ENCODE results near the gene CDH19. TPM values are rescaled to one million over a fixed set of nuclear protein-coding genes. Genes with fewer than 3 reads are reported as not detected.

CDH19 gene
- total RNA-seq, 1 experiment from 2014 or later: not detected

GRCh38 chr18:66630831-66631230, 26.9 kb upstream of the CDH19 start:
- intact Hi-C loops (cut with micrococcal nuclease): no loop called here
- no peaks in the 10 kb centered on the region for H3K9me2 ChIP-seq (ENCODE audit: insufficient read depth)
- no peak for ATAC-seq
- H3K27me3 ChIP-seq (ENCODE audit: insufficient read depth, low read length): no peaks in the 10 kb centered on the region
- ChIA-PET RAD21 (ENCODE audit: low non-redundant PET in 1 of 2, low total read pairs in 2 of 2, uncharacterized antibody in 2 of 2, unreplicated experiment in 2 of 2) (no interaction called here), POLR2A (no interaction called here), CTCF (no interaction called here)
- no peak overlapping the region for H2AFZ ChIP-seq (ENCODE audit: low read depth, low read length, poor library complexity, severe bottlenecking)
- no peak for DNase-seq (ENCODE audit: low read depth, low spot score)
- no peak overlapping the region for H3K27ac ChIP-seq (ENCODE audit: low read depth, low read length)
- TF ChIP-seq ZFX (IDR thresholded peaks at IDR 0.05) (no peak), POLR2A (IDR thresholded peaks at IDR 0.05; ENCODE audit: borderline replicate concordance, extremely low read depth, insufficient read depth, insufficient read length) (no peak), EZH2 (IDR thresholded peaks at IDR 0.05) (no peak), SP1 (IDR thresholded peaks at IDR 0.05; ENCODE audit: low read depth) (no peak), MAX (IDR thresholded peaks at IDR 0.05) (no peak), CEBPB (IDR thresholded peaks at IDR 0.05; ENCODE audit: low read depth) (no peak), JUND (IDR thresholded peaks at IDR 0.05) (no peak), YY1 (IDR thresholded peaks at IDR 0.05; ENCODE audit: extremely low read depth, insufficient replicate concordance, low read depth, low read length) (no peak), POLR2AphosphoS5 (IDR thresholded peaks at IDR 0.05; ENCODE audit: low read depth, low read length) (no peak), TCF7L2 (IDR thresholded peaks at IDR 0.05; ENCODE audit: borderline replicate concordance, extremely low read depth, insufficient read depth, insufficient read length) (no peak), FOSL1 (IDR thresholded peaks at IDR 0.05; ENCODE audit: low read depth) (no peak), EGR1 (IDR thresholded peaks at IDR 0.05; ENCODE audit: low read depth) (no peak), ELF1 (IDR thresholded peaks at IDR 0.05; ENCODE audit: borderline replicate concordance, low read depth) (no peak), ZNF274 (IDR thresholded peaks at IDR 0.05; ENCODE audit: low read depth, low read length) (no peak), CBX3 (IDR thresholded peaks at IDR 0.05; ENCODE audit: low read depth) (no peak), SRF (IDR thresholded peaks at IDR 0.05; ENCODE audit: low read depth) (no peak)
- TF ChIP-seq, protein P1, sequence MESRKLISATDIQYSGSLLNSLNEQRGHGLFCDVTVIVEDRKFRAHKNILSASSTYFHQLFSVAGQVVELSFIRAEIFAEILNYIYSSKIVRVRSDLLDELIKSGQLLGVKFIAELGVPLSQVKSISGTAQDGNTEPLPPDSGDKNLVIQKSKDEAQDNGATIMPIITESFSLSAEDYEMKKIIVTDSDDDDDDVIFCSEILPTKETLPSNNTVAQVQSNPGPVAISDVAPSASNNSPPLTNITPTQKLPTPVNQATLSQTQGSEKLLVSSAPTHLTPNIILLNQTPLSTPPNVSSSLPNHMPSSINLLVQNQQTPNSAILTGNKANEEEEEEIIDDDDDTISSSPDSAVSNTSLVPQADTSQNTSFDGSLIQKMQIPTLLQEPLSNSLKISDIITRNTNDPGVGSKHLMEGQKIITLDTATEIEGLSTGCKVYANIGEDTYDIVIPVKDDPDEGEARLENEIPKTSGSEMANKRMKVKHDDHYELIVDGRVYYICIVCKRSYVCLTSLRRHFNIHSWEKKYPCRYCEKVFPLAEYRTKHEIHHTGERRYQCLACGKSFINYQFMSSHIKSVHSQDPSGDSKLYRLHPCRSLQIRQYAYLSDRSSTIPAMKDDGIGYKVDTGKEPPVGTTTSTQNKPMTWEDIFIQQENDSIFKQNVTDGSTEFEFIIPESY (IDR thresholded peaks at IDR 0.05; ENCODE audit: extremely low read depth, insufficient replicate concordance, low read length): no peak
- TF ChIP-seq, protein P2, sequence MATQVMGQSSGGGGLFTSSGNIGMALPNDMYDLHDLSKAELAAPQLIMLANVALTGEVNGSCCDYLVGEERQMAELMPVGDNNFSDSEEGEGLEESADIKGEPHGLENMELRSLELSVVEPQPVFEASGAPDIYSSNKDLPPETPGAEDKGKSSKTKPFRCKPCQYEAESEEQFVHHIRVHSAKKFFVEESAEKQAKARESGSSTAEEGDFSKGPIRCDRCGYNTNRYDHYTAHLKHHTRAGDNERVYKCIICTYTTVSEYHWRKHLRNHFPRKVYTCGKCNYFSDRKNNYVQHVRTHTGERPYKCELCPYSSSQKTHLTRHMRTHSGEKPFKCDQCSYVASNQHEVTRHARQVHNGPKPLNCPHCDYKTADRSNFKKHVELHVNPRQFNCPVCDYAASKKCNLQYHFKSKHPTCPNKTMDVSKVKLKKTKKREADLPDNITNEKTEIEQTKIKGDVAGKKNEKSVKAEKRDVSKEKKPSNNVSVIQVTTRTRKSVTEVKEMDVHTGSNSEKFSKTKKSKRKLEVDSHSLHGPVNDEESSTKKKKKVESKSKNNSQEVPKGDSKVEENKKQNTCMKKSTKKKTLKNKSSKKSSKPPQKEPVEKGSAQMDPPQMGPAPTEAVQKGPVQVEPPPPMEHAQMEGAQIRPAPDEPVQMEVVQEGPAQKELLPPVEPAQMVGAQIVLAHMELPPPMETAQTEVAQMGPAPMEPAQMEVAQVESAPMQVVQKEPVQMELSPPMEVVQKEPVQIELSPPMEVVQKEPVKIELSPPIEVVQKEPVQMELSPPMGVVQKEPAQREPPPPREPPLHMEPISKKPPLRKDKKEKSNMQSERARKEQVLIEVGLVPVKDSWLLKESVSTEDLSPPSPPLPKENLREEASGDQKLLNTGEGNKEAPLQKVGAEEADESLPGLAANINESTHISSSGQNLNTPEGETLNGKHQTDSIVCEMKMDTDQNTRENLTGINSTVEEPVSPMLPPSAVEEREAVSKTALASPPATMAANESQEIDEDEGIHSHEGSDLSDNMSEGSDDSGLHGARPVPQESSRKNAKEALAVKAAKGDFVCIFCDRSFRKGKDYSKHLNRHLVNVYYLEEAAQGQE (IDR thresholded peaks at IDR 0.05; ENCODE audit: low read depth): no peak
- no peaks in the 10 kb centered on the region for H3K4me1 ChIP-seq (ENCODE audit: control insufficient read depth in 1 of 2, insufficient read depth in 2 of 2, low read length in 2 of 2)
- H3K9ac ChIP-seq (ENCODE audit: low read length): no peak overlapping the region
- no TSS peak for BruUV-seq (replicated peaks)
- H4K20me1 ChIP-seq (ENCODE audit: insufficient read depth): no peaks in the 10 kb centered on the region
- H3K9me3 ChIP-seq (ENCODE audit: control insufficient read depth in 1 of 2, insufficient read depth in 1 of 2, low read depth in 1 of 2, low read length in 2 of 2): peaks cover 0 to 20% of the 10 kb centered on the region in 2 experiments; a peak in 2 of 4 replicates
- H3K36me3 ChIP-seq (ENCODE audit: control insufficient read depth in 1 of 2, insufficient read depth in 2 of 2, low read length in 2 of 2): no peaks in the 10 kb centered on the region
- no peak overlapping the region for H3K4me2 ChIP-seq (ENCODE audit: low read length)
- H3K79me2 ChIP-seq (ENCODE audit: insufficient read depth, low read length): no peaks in the 10 kb centered on the region
- no peak overlapping the region for H3K4me3 ChIP-seq (replicated peaks in 1 of 2; ENCODE audit: low read depth in 1 of 2, low read length in 2 of 2)

Data from HCT116 (cell line).